GM19463 (cell line): ENCODE results near the gene GPER1.
"Not testable (repeated sequence)": the region's sequence is repeated elsewhere in the genome, so short reads cannot be mapped to it uniquely, and the experiment has no call there.

Experiments
- ATAC-seq: cut with Tn5 transposase; IDR thresholded peaks from one replicate; pipeline ENCODE4 v1.9.1; 2021; ENCODE audit warnings: mild to moderate bottlenecking, moderate library complexity; ENCODE audit not compliant: unreplicated experiment

Gene GPER1

DNA sequence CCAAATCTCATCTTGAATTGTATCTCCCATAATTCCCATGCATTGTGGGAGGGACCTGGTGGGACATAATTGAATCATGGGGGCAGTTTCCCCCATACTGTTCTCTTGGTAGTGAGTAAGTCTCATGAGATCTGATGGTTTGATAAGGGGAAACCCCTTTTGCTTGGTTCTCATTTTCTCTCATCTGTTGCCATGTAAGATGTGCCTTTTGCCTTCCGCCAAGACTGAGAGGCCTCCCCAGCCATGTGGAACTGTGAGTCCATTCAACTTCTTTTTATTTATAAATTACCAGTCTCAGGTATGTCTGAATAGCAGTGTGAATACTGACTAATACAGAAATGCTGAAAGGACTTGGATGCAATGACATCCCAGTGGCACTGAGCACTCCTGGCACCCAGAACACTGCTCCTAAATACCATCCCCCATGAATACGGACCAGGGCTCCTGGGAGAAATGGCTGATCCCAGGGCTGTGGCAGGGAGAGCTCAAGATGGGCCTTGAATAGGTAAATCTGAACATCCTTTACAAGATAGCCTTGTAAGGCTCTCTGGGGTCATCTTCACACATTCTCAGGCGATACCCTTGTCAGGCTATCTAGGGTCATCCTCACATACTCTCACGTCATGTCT, 52.7 kb downstream of the GPER1 start:
- ATAC-seq, result no peak

- ATAC-seq, result no peak
Measured at GRCh38 chr7:1141651-1142050, 53.7 kb downstream of the GPER1 start.

- no peak for ATAC-seq
Measured at GRCh38 chr7:1142051-1142635, 54.2 kb downstream of the GPER1 start.

DNA sequence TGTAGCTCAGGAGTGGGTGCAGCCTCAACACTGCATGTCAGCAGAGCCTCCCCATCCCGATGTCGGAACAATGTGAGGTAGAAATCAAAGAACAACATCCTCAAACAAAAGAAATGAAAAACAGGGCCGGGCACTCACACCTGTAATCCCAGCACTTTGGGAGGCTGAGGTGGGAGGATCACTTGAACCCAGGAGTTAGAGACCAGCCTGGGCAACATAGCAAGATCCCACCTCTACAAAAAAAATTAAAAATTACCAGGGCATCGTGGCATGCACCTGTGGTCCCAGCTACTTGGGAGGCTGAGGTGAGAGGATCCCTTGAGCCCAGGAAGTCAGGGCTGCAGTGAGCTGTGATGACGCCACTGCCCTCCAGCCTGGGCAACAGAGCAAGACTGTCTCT, 55.1 kb downstream of the GPER1 start:
- ATAC-seq, result not testable (repeated sequence)
